Endothelial cell of umbilical vein (primary cell): ENCODE results near the gene PIP4P1. TPM values are rescaled to one million over a fixed set of nuclear protein-coding genes. Genes with fewer than 3 reads are reported as not detected.

Experiments
- BruUV-seq: library from RNA; stranded (reverse); fragments of 400-500 nt; replicated peaks from 2 replicates; lab custom pipeline; 2021; lab: Mats Ljungman, UMichigan
- CTCF ChIA-PET: fragments of 300-600, 350-600 bp; sonication (Branson Sonifier 250); formaldehyde crosslinking; loops from one replicate; lab custom pipeline; 2021; ENCODE audit warnings: antibody characterized with exemption, inconsistent platforms; lab: Charles Lee
- POLR2A ChIA-PET: fragments of 300-600, 350-600 bp; sonication (Branson Sonifier 250); formaldehyde crosslinking; loops from one replicate; lab custom pipeline; 2021; ENCODE audit warnings: antibody characterized with exemption, inconsistent platforms; lab: Charles Lee
- DNase-seq: peaks from one replicate; pipeline ENCODE4 v3.0.0-alpha.2; 2011; ENCODE audit warnings: low read depth, low spot score
- FAIRE-seq: peaks from 2 replicates; lab custom pipeline; 2011; peaks lifted over from hg19 to GRCh38; lab: Jason Lieb, UNC
- H2AFZ ChIP-seq: 2 replicates; pipeline ENCODE4 v1.6.0; 2012; ENCODE audit warnings: low read depth, low read length, control low read depth, inconsistent platforms
- H3K27ac ChIP-seq: 2 replicates; pipeline ENCODE4 v1.5.1; 2011; ENCODE audit warnings: low read depth, mild to moderate bottlenecking, control low read depth, low read length, moderate library complexity; ENCODE audit not compliant: insufficient read depth
- H3K27me3 ChIP-seq, 2 experiments: 2 replicates each; pipeline versions ENCODE4 v1.6.0 to v1.6.1; 2011; ENCODE audit warnings: low read length in 2 of 2, mixed read lengths in 1 of 2; ENCODE audit not compliant: control insufficient read depth in 2 of 2, insufficient read depth in 2 of 2
- H3K36me3 ChIP-seq, 2 experiments: 2 replicates in 1 of 2; 3 replicates in 1 of 2; pipeline ENCODE4 v1.5.1; 2011; ENCODE audit warnings: low read length in 2 of 2, mild to moderate bottlenecking in 1 of 2, moderate library complexity in 1 of 2; ENCODE audit not compliant: control insufficient read depth in 2 of 2, insufficient read depth in 2 of 2; ENCODE audit errors: extremely low read depth in 1 of 2
- H3K4me1 ChIP-seq: 3 replicates; pipeline ENCODE4 v1.5.1; 2011; ENCODE audit warnings: mild to moderate bottlenecking, low read length; ENCODE audit not compliant: control insufficient read depth, insufficient read depth; ENCODE audit errors: extremely low read depth
- H3K4me2 ChIP-seq: 2 replicates; pipeline ENCODE4 v1.6.1; 2011; ENCODE audit warnings: low read length, control low read depth, mixed read lengths; ENCODE audit not compliant: insufficient read depth
- H3K4me3 ChIP-seq, 3 experiments: fragments of 200-600 bp in 1 of 3; sonication (generic), shearing (Covaris generic) in 1 of 3; replicated peaks in 1 of 3; 2 replicates each; pipeline ENCODE4 v1.5.1; 2011 to 2016; ENCODE audit warnings: control low read depth in 3 of 3, low read length in 3 of 3, mild to moderate bottlenecking in 2 of 3, inconsistent platforms in 1 of 3, low read depth in 1 of 3, moderate library complexity in 1 of 3; ENCODE audit not compliant: insufficient read depth in 1 of 3
- H3K79me2 ChIP-seq: 2 replicates; pipeline ENCODE4 v1.6.0; 2012; ENCODE audit warnings: low read length, inconsistent platforms; ENCODE audit not compliant: control insufficient read depth, insufficient read depth
- H3K9ac ChIP-seq: replicated peaks from 2 replicates; pipeline ENCODE3; 2011; ENCODE audit warnings: low read length, control low read depth; ENCODE audit not compliant: insufficient read depth; ENCODE audit errors: extremely low read depth
- H3K9me1 ChIP-seq: replicated peaks from 3 replicates; pipeline ENCODE4 v1.6.0; 2011; ENCODE audit warnings: mild to moderate bottlenecking, low read length; ENCODE audit not compliant: control insufficient read depth, insufficient read depth; ENCODE audit errors: extremely low read depth
- H3K9me3 ChIP-seq: replicated peaks from 2 replicates; pipeline ENCODE4 v1.5.1; 2012; ENCODE audit warnings: low read length, inconsistent platforms; ENCODE audit not compliant: control insufficient read depth, insufficient read depth
- H4K20me1 ChIP-seq: replicated peaks from 2 replicates; pipeline ENCODE3; 2011; ENCODE audit warnings: mild to moderate bottlenecking, low read length; ENCODE audit not compliant: control insufficient read depth, insufficient read depth; ENCODE audit errors: extremely low read depth
- CTCF ChIP-seq, 2 donors: IDR thresholded peaks; 1 replicate in 1 of 2; 2 replicates in 1 of 2; pipeline ENCODE4 v1.5.1; 2011; ENCODE audit warnings: low read length in 2 of 2, mild to moderate bottlenecking in 2 of 2, moderate library complexity in 2 of 2, control low read depth in 1 of 2, inconsistent platforms in 1 of 2, low read depth in 1 of 2; ENCODE audit not compliant: insufficient read depth in 1 of 2; ENCODE audit errors: extremely low read depth in 1 of 2
- EZH2 ChIP-seq: IDR thresholded peaks from 2 replicates; pipeline ENCODE4 v1.6.1; 2012; ENCODE audit warnings: borderline replicate concordance, low read depth, mild to moderate bottlenecking, moderate library complexity, low read length, inconsistent platforms; ENCODE audit not compliant: severe bottlenecking
- FOS ChIP-seq: IDR thresholded peaks from 2 replicates; pipeline ENCODE4 v1.6.1; 2011; ENCODE audit warnings: mild to moderate bottlenecking, low read length, moderate library complexity, borderline replicate concordance; ENCODE audit not compliant: insufficient read depth
- GATA2 ChIP-seq: IDR thresholded peaks from 2 replicates; pipeline ENCODE4 v1.7.0; 2011; ENCODE audit warnings: low read depth, mild to moderate bottlenecking, moderate library complexity, mixed read lengths, low read length; ENCODE audit not compliant: insufficient read length, insufficient read depth
- JUN ChIP-seq: IDR thresholded peaks from 2 replicates; pipeline ENCODE4 v1.6.1; 2011; ENCODE audit warnings: borderline replicate concordance, low read depth; ENCODE audit not compliant: insufficient read length, insufficient read depth
- MAX ChIP-seq: IDR thresholded peaks from 2 replicates; pipeline ENCODE4 v1.6.1; 2011; ENCODE audit not compliant: insufficient read depth, insufficient read length
- MYC ChIP-seq: IDR thresholded peaks from one replicate; pipeline ENCODE4 v1.6.1; 2011; ENCODE audit warnings: mild to moderate bottlenecking, low read depth, low read length
- POLR2A ChIP-seq: IDR thresholded peaks from 2 replicates; pipeline ENCODE4 v1.6.1; 2012; ENCODE audit warnings: low read depth, mild to moderate bottlenecking, control low read depth, low read length
- POLR2AphosphoS5 ChIP-seq: IDR thresholded peaks from 2 replicates; pipeline ENCODE4 v1.6.1; 2012; ENCODE audit warnings: low read depth, mild to moderate bottlenecking, control low read depth, low read length, moderate library complexity; ENCODE audit not compliant: insufficient read depth
- dilution Hi-C: fragments of 300-500 bp; cut with MboI; formaldehyde crosslinking; loops from one replicate; pipeline ENCODE4 v1.15.0; 2019; ENCODE audit warnings: low sequenced_read_pairs; ENCODE audit not compliant: extremely low pct_ligation_motif_present
- intact Hi-C: fragments of 100-400 bp; cut with micrococcal nuclease; formaldehyde crosslinking; loops from one replicate; pipeline ENCODE4 v1.10.0; 2022
- polyA plus RNA-seq, 4 experiments: library from polyadenylated mRNA; depleted of rRNA in 3 of 4; stranded (reverse) in 3 of 4; unstranded in 1 of 4; fragments of >200 nt; gene quantifications; 2 replicates each; pipeline versions ENCODE4 v1.2.1 to v1.2.3, GENCODE V29; 2011 to 2012; ENCODE audit warnings: missing spikeins in 1 of 4
- total RNA-seq: library from RNA; stranded (reverse); gene quantifications from 2 replicates; pipeline ENCODE4 v1.2.3, GENCODE V29; 2021

PIP4P1 gene
- total and polyA plus RNA-seq, 2 donors (not counting 3 experiments of a cell fraction or from before 2014, with no cell fraction given): 28.6 to 52.5 TPM

GRCh38 chr14:20412411-20412810 lies 48.8 kb downstream of the PIP4P1 start:
- H3K9me3 ChIP-seq: no peaks in the 10 kb centered on the region
- no peaks in the 10 kb centered on the region for H3K9me1 ChIP-seq
- H3K4me1 ChIP-seq: peaks cover 17% of the 10 kb centered on the region
- peak overlapping the region; percentile 80 to 97 (median 86) for H3K4me3 ChIP-seq
- BruUV-seq: no TSS peak
- H3K4me2 ChIP-seq: peak overlapping the region; percentile 92
- peak overlapping the region; percentile 85 for H3K27ac ChIP-seq
- no peaks in the 10 kb centered on the region for H4K20me1 ChIP-seq
- dilution Hi-C loops: no loop called here
- DNase-seq (peak; percentile 33), FAIRE-seq (no peak)
- TF ChIP-seq POLR2AphosphoS5: no peak
- TF ChIP-seq POLR2A: no peak
- TF ChIP-seq MAX: no peak
- TF ChIP-seq FOS: no peak
- TF ChIP-seq CTCF (IDR thresholded peaks at IDR 0.05; ENCODE audit: extremely low read depth in 1 of 2, insufficient read depth in 1 of 2, low read depth in 1 of 2, low read length in 2 of 2): no peak
- TF ChIP-seq MYC: no peak
- TF ChIP-seq EZH2: no peak
- no peak for TF ChIP-seq JUN
- no peak for TF ChIP-seq GATA2
- no peaks in the 10 kb centered on the region for H3K27me3 ChIP-seq
- no peak overlapping the region for H2AFZ ChIP-seq
- intact Hi-C loops: loop anchor here (2.0 to 5.0 kb wide), 4 partner anchors 80 to 268 kb away; partner anchors contain the start of genes CCNB1IP1 and TTC5
- peak overlapping the region; percentile 92 for H3K9ac ChIP-seq
- ChIA-PET POLR2A (interaction anchor here (0.6 to 1.8 kb wide), 6 partner anchors 49 to 269 kb away, joined by 3 to 10 read pairs (median 4); partner anchors contain the start of genes PARP2 and PNP), CTCF (interaction anchor here (0.6 to 4.3 kb wide), 7 partner anchors 9 to 195 kb away, joined by 3 to 110 read pairs (median 3); partner anchors contain the start of genes APEX1 and OSGEP)
- H3K36me3 ChIP-seq: peaks cover 0 to 7% of the 10 kb centered on the region in 2 experiments
- H3K79me2 ChIP-seq: peaks cover 4% of the 10 kb centered on the region
